ENCODE results near the gene POLR2E. TPM values are rescaled to one million over a fixed set of nuclear protein-coding genes. Genes with fewer than 3 reads are reported as not detected.

The POLR2E gene
- total and polyA plus RNA-seq, 9 of the 15 experiments (the other 6 are each of a cell fraction or from before 2014, with no cell fraction given), result 3.4 to 413 (median 244) TPM

GRCh38 chr19:1064661-1065605, 30.2 kb downstream of the POLR2E start (continued):
- TF ChIP-seq, protein P1, sequence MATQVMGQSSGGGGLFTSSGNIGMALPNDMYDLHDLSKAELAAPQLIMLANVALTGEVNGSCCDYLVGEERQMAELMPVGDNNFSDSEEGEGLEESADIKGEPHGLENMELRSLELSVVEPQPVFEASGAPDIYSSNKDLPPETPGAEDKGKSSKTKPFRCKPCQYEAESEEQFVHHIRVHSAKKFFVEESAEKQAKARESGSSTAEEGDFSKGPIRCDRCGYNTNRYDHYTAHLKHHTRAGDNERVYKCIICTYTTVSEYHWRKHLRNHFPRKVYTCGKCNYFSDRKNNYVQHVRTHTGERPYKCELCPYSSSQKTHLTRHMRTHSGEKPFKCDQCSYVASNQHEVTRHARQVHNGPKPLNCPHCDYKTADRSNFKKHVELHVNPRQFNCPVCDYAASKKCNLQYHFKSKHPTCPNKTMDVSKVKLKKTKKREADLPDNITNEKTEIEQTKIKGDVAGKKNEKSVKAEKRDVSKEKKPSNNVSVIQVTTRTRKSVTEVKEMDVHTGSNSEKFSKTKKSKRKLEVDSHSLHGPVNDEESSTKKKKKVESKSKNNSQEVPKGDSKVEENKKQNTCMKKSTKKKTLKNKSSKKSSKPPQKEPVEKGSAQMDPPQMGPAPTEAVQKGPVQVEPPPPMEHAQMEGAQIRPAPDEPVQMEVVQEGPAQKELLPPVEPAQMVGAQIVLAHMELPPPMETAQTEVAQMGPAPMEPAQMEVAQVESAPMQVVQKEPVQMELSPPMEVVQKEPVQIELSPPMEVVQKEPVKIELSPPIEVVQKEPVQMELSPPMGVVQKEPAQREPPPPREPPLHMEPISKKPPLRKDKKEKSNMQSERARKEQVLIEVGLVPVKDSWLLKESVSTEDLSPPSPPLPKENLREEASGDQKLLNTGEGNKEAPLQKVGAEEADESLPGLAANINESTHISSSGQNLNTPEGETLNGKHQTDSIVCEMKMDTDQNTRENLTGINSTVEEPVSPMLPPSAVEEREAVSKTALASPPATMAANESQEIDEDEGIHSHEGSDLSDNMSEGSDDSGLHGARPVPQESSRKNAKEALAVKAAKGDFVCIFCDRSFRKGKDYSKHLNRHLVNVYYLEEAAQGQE (IDR thresholded peaks at IDR 0.05; ENCODE audit: borderline replicate concordance), result no peak
- TF ChIP-seq, protein P1 (CRISPR knock-in tag; IDR thresholded peaks at IDR 0.05; ENCODE audit: low read depth), result no peak
- TF ChIP-seq ARID2 (IDR thresholded peaks at IDR 0.05), result no peak
- TF ChIP-seq ZNF253 (CRISPR knock-in tag; conservative IDR thresholded peaks at IDR 0.05), result no peak
- no peak for TF ChIP-seq ZNF239 (CRISPR knock-in tag; IDR thresholded peaks at IDR 0.05)
- TF ChIP-seq HSF4 (CRISPR knock-in tag; IDR thresholded peaks at IDR 0.05; ENCODE audit: borderline replicate concordance), result no peak
- TF ChIP-seq MAX (CRISPR knock-in tag; IDR thresholded peaks at IDR 0.05), result peak; percentile 79
- peak; percentile 26 for TF ChIP-seq CTCFL (IDR thresholded peaks at IDR 0.05; ENCODE audit: borderline replicate concordance, insufficient read depth, low read depth, low read length, poor library complexity, severe bottlenecking)
- TF ChIP-seq ZNF121 (CRISPR knock-in tag; conservative IDR thresholded peaks at IDR 0.05), result no peak
- TF ChIP-seq ARID1B (IDR thresholded peaks at IDR 0.05), result no peak
- no peak for TF ChIP-seq SFPQ (IDR thresholded peaks at IDR 0.05; ENCODE audit: low read depth, low read length)
- no peak for TF ChIP-seq HMBOX1 (IDR thresholded peaks at IDR 0.05)

All from K562 (cell line).